GM21367 (cell line): ENCODE data around the gene OR5J2.
"Not testable (repeated sequence)": the region's sequence is repeated elsewhere in the genome, so short reads cannot be mapped to it uniquely, and the experiment has no call there.

ENCODE experiments used
- ATAC-seq: cut with Tn5 transposase; IDR thresholded peaks from one replicate; pipeline ENCODE4 v1.9.1; 2021; ENCODE audit not compliant: unreplicated experiment

OR5J2 gene

GRCh38 chr11:56176318-56176717, at the start of gene OR5J2:
OR5J2 (plus strand) TSS chr11:56176618; CDS start chr11:56176618, 0 bp downstream.
- no peak for ATAC-seq

- ATAC-seq: no peak
These were observed 36.2 kb upstream of the OR5J2 start, which contains the start of gene OR8J3 for GRCh38 chr11:56140151-56140661. OR8J3 (minus strand) TSS chr11:56140201; CDS start chr11:56137718, 2,483 bp downstream.

- ATAC-seq: not testable (repeated sequence)
These were observed 32.7 kb upstream of the OR5J2 start for GRCh38 chr11:56143681-56144080.

GRCh38 chr11:56151376-56151775, 25.0 kb upstream of the OR5J2 start:
- ATAC-seq: no peak

- no peak for ATAC-seq
These were observed 24.1 kb upstream of the OR5J2 start for GRCh38 chr11:56152333-56152732.

GRCh38 chr11:56160217-56160616, 16.2 kb upstream of the OR5J2 start, which contains the start of gene OR8K5:
OR8K5 (minus strand) TSS chr11:56160317; CDS start chr11:56160317, 0 bp downstream.
- ATAC-seq: no peak

GRCh38 chr11:56163804-56164203, 12.6 kb upstream of the OR5J2 start:
- ATAC-seq: no peak

GRCh38 chr11:56172256-56172830, 4.1 kb upstream of the OR5J2 start:
- no peak for ATAC-seq

- no peak for ATAC-seq
These were observed 7.0 kb downstream of the OR5J2 start for GRCh38 chr11:56183459-56183858.

GRCh38 chr11:56188602-56189001, 12.2 kb downstream of the OR5J2 start:
- ATAC-seq: no peak

- ATAC-seq: no peak
These were observed 20.3 kb downstream of the OR5J2 start for GRCh38 chr11:56196705-56197104.

GRCh38 chr11:56197367-56197766, 20.9 kb downstream of the OR5J2 start:
- no peak for ATAC-seq

GRCh38 chr11:56207790-56208189, 31.4 kb downstream of the OR5J2 start:
- ATAC-seq: no peak

GRCh38 chr11:56214537-56214936, 38.1 kb downstream of the OR5J2 start:
- ATAC-seq: no peak

- not testable (repeated sequence) for ATAC-seq
These were observed 43.3 kb downstream of the OR5J2 start for GRCh38 chr11:56219735-56220134.
